GM23248 (cell line): ENCODE results near the gene TTC39C. TPM values are rescaled to one million over a fixed set of nuclear protein-coding genes. Genes with fewer than 3 reads are reported as not detected.

Experiments used
- DNase-seq: peaks from one replicate; pipeline ENCODE4 v3.0.0-alpha.2; 2015
- H2AFZ ChIP-seq: fragments of 200-600 bp; sonication (generic); 2 replicates; pipeline ENCODE4 v1.6.1; 2016; ENCODE audit warnings: antibody characterized with exemption
- H3F3A ChIP-seq: fragments of 200-600 bp; sonication (generic); 2 replicates; pipeline ENCODE4 v1.6.1; 2016; ENCODE audit warnings: mild to moderate bottlenecking, antibody characterized with exemption, mixed run types; ENCODE audit not compliant: insufficient read depth
- H3K27ac ChIP-seq: fragments of 200-600 bp; sonication (generic); 2 replicates; pipeline ENCODE4 v1.5.1; 2016; ENCODE audit warnings: mild to moderate bottlenecking
- H3K27me3 ChIP-seq: fragments of 200-600 bp; sonication (generic); replicated peaks from 2 replicates; pipeline ENCODE4 v1.6.1; 2016; ENCODE audit warnings: mild to moderate bottlenecking; ENCODE audit not compliant: insufficient read depth
- H3K36me3 ChIP-seq: fragments of 200-600 bp; sonication (generic); 2 replicates; pipeline ENCODE4 v1.6.1; 2016; ENCODE audit warnings: low read depth, mild to moderate bottlenecking
- H3K4me1 ChIP-seq: fragments of 200-600 bp; sonication (generic); 2 replicates; pipeline ENCODE4 v1.6.1; 2016; ENCODE audit warnings: mild to moderate bottlenecking; ENCODE audit not compliant: insufficient read depth
- H3K4me2 ChIP-seq: fragments of 200-600 bp; sonication (generic); one replicate; pipeline ENCODE4 v1.6.1; 2016; ENCODE audit warnings: mild to moderate bottlenecking; ENCODE audit not compliant: unreplicated experiment
- H3K4me3 ChIP-seq: fragments of 200-600 bp; sonication (generic); 2 replicates; pipeline ENCODE4 v1.5.1; 2016; ENCODE audit warnings: mild to moderate bottlenecking
- H3K79me2 ChIP-seq: fragments of 200-600 bp; sonication (generic); 2 replicates; pipeline ENCODE4 v1.6.1; 2016; ENCODE audit warnings: mild to moderate bottlenecking; ENCODE audit not compliant: insufficient read depth
- H3K9ac ChIP-seq: fragments of 200-600 bp; sonication (generic); 2 replicates; pipeline ENCODE4 v1.6.1; 2016; ENCODE audit warnings: mild to moderate bottlenecking
- H3K9me2 ChIP-seq: fragments of 200-600 bp; sonication (generic); 2 replicates; pipeline ENCODE4 v1.6.1; 2016; ENCODE audit warnings: mixed run types, mild to moderate bottlenecking, moderate library complexity; ENCODE audit not compliant: insufficient read depth
- H3K9me3 ChIP-seq: fragments of 200-600 bp; sonication (generic); one replicate; pipeline ENCODE4 v1.6.1; 2017; ENCODE audit warnings: low read depth
- H4K20me1 ChIP-seq: fragments of 200-600 bp; sonication (generic); 2 replicates; pipeline ENCODE4 v1.6.0; 2016; ENCODE audit not compliant: insufficient read depth
- EZH2 ChIP-seq: fragments of 200-600 bp; sonication (generic); IDR thresholded peaks from 2 replicates; pipeline ENCODE4 v1.6.1; 2018; ENCODE audit warnings: antibody characterized with exemption, mild to moderate bottlenecking; ENCODE audit not compliant: insufficient read depth, poor library complexity, severe bottlenecking
- EZH2phosphoT487 ChIP-seq: fragments of 200-600 bp; sonication (generic); IDR thresholded peaks from 2 replicates; pipeline ENCODE4 v1.6.1; 2018; ENCODE audit warnings: antibody characterized with exemption, moderate library complexity, mild to moderate bottlenecking, low read depth; ENCODE audit not compliant: insufficient read depth
- WGBS, 2 experiments: methylation state at CpG; one replicate each; pipeline ENCODE4 v1.1.6; 2015 to 2017; ENCODE audit warnings: low lambda C conversion rate in 2 of 2, low coverage in 1 of 2; ENCODE audit errors: missing lambda C conversion rate in 2 of 2; 5-methylcytosine and 5-hydroxymethylcytosine counted together
- in situ Hi-C: fragments of 300-500 bp; cut with MboI; formaldehyde crosslinking; loops from 2 replicates; pipeline ENCODE4 v1.15.0; 2020
- polyA plus RNA-seq: library from polyadenylated mRNA; unstranded; fragments of >200 nt; fragmentation: Nextera tagmentation; extraction: Ambion mirVana; gene quantifications from 2 replicates; pipeline ENCODE4 v1.2.1, GENCODE V29; 2016
- total RNA-seq: library from RNA; depleted of rRNA; stranded (reverse); fragments of >200 nt; shearing (Covaris generic); gene quantifications from 2 replicates; pipeline ENCODE4 v1.2.3, GENCODE V29; 2014; rRNA removed

Gene TTC39C
- total RNA-seq: 24.3 and 24.4 TPM in 2 replicates
- polyA plus RNA-seq: 15.7 and 17.3 TPM in 2 replicates

GRCh38 chr18:24014062-24014985, at the start of gene TTC39C:
Gene TTC39C (plus strand): TSS chr18:24014754. CDS start chr18:24014872, 118 bp downstream.
- H3K4me1 ChIP-seq: peaks cover 18% of the 10 kb centered on the region
- peak within 1 kb of the TSS; percentile 90 for H3K4me2 ChIP-seq
- TF ChIP-seq EZH2 (no peak), EZH2phosphoT487 (no peak)
- peak; percentile 94 for DNase-seq
- H3K27me3 ChIP-seq: no peaks in the 10 kb centered on the region
- no peaks in the 10 kb centered on the region for H3K9me3 ChIP-seq
- peak within 1 kb of the TSS; percentile 83 for H3K4me3 ChIP-seq
- no peaks in the 10 kb centered on the region for H3K36me3 ChIP-seq
- peaks cover 23% of the 10 kb centered on the region for H3F3A ChIP-seq
- H2AFZ ChIP-seq: peak within 1 kb of the TSS; percentile 78
- H3K79me2 ChIP-seq: peaks cover 37% of the 10 kb centered on the region
- H3K27ac ChIP-seq: peak within 1 kb of the TSS; percentile 92
- no peaks in the 10 kb centered on the region for H3K9me2 ChIP-seq
- in situ Hi-C loops: no loop called here
- WGBS, 2 experiments: 1% methylated on average over 43 to 113 of the region's 118 CpGs
- H4K20me1 ChIP-seq: peaks cover 4% of the 10 kb centered on the region; the same call in 1 of the 2 replicates
- H3K9ac ChIP-seq: peak within 1 kb of the TSS; percentile 94

- in situ Hi-C loops: no loop called here
- 79 to 86% methylated on average over 8 of the region's 8 CpGs for WGBS, 2 experiments
- no peak overlapping the region for H2AFZ ChIP-seq
These were observed 47.6 kb upstream of the TTC39C start for GRCh38 chr18:23966909-23967308.

GRCh38 chr18:23967321-23968089, 47.0 kb upstream of the TTC39C start:
- 87 to 91% methylated on average over 9 of the region's 9 CpGs for WGBS, 2 experiments
- no peaks in the 10 kb centered on the region for H3K79me2 ChIP-seq
- peaks cover 4% of the 10 kb centered on the region; the same call in 1 of the 2 replicates for H3K27me3 ChIP-seq
- H3K4me1 ChIP-seq: no peaks in the 10 kb centered on the region
- H3K4me2 ChIP-seq: no peak overlapping the region
- no peak overlapping the region for H3K4me3 ChIP-seq
- H3K9ac ChIP-seq: no peak overlapping the region
- H3F3A ChIP-seq: no peaks in the 10 kb centered on the region
- in situ Hi-C loops: no loop called here
- H3K9me2 ChIP-seq: no peaks in the 10 kb centered on the region
- TF ChIP-seq EZH2 (no peak), EZH2phosphoT487 (no peak)
- no peaks in the 10 kb centered on the region for H4K20me1 ChIP-seq
- no peak for DNase-seq
- H3K9me3 ChIP-seq: no peaks in the 10 kb centered on the region
- no peak overlapping the region for H2AFZ ChIP-seq
- no peak overlapping the region for H3K27ac ChIP-seq
- no peaks in the 10 kb centered on the region for H3K36me3 ChIP-seq

More at GRCh38 chr18:23966909-23967308, 47.6 kb upstream of the TTC39C start:
- no peaks in the 10 kb centered on the region for H4K20me1 ChIP-seq
- H3F3A ChIP-seq: no peaks in the 10 kb centered on the region
- H3K9me2 ChIP-seq: no peaks in the 10 kb centered on the region
- H3K4me2 ChIP-seq: no peak overlapping the region
- H3K4me3 ChIP-seq: no peak overlapping the region
- no peaks in the 10 kb centered on the region for H3K4me1 ChIP-seq
- H3K9ac ChIP-seq: no peak overlapping the region
- no peak for TF ChIP-seq EZH2phosphoT487
- H3K27ac ChIP-seq: no peak overlapping the region
- no peaks in the 10 kb centered on the region for H3K79me2 ChIP-seq
- DNase-seq: no peak
- H3K9me3 ChIP-seq: no peaks in the 10 kb centered on the region
- no peaks in the 10 kb centered on the region for H3K36me3 ChIP-seq
- H3K27me3 ChIP-seq: 0 out of 2 replicates have a peak, but pooled peaks cover 4% of the 10 kb centered on the region
